GM18868 (cell line): ENCODE measurements around the gene TMEM116.
"Not testable (repeated sequence)": the region's sequence is repeated elsewhere in the genome, so short reads cannot be mapped to it uniquely, and the experiment has no call there.

Source experiments
- ATAC-seq: cut with Tn5 transposase; IDR thresholded peaks from one replicate; pipeline ENCODE4 v1.9.1; 2021; ENCODE audit warnings: mild to moderate bottlenecking, moderate library complexity; ENCODE audit not compliant: unreplicated experiment

The TMEM116 gene

GRCh38 chr12:112012775-112013600 is at the start of gene TMEM116, which contains the start of gene ERP29:
Gene TMEM116, minus strand, starts transcription at chr12:112013165. Its CDS starts 7,895 bp downstream, at chr12:112005270.
Gene ERP29, plus strand, starts transcription at chr12:112013426. Its CDS starts 40 bp downstream, at chr12:112013466.
- ATAC-seq, result peak; percentile 67

- no peak for ATAC-seq
These were observed 48.2 kb upstream of the TMEM116 start for GRCh38 chr12:112061137-112061536.

- no peak for ATAC-seq
These were observed 36.4 kb upstream of the TMEM116 start for GRCh38 chr12:112049351-112049750.

- no peak for ATAC-seq
These were observed 33.0 kb upstream of the TMEM116 start for GRCh38 chr12:112046003-112046402.

GRCh38 chr12:112036614-112037013 is 23.6 kb upstream of the TMEM116 start:
- not testable (repeated sequence) for ATAC-seq

GRCh38 chr12:112035219-112035785 is 22.3 kb upstream of the TMEM116 start:
- ATAC-seq, result no peak

- no peak for ATAC-seq
These were observed 19.3 kb upstream of the TMEM116 start for GRCh38 chr12:112032292-112032691.

- no peak for ATAC-seq
These were observed 18.5 kb upstream of the TMEM116 start for GRCh38 chr12:112031472-112031871.

GRCh38 chr12:112029301-112029700 is 16.3 kb upstream of the TMEM116 start:
- ATAC-seq, result no peak

GRCh38 chr12:112025808-112026375 is 12.9 kb upstream of the TMEM116 start:
- no peak for ATAC-seq

GRCh38 chr12:112023759-112024396 is 10.9 kb upstream of the TMEM116 start:
- ATAC-seq, result no peak

- no peak for ATAC-seq
These were observed 9.5 kb upstream of the TMEM116 start for GRCh38 chr12:112022241-112023016.

- ATAC-seq, result no peak
These were observed 8.0 kb upstream of the TMEM116 start for GRCh38 chr12:112020947-112021457.

- no peak for ATAC-seq
These were observed 5.7 kb upstream of the TMEM116 start for GRCh38 chr12:112018571-112019237.

GRCh38 chr12:112017041-112017440 is 4.1 kb upstream of the TMEM116 start:
- ATAC-seq, result no peak

GRCh38 chr12:112015938-112016337 is 3.0 kb upstream of the TMEM116 start:
- ATAC-seq, result no peak

GRCh38 chr12:112013601-112014402 is 837 bp upstream of the TMEM116 start:
- ATAC-seq, result peak; percentile 28

- no peak for ATAC-seq
These were observed 1.3 kb downstream of the TMEM116 start for GRCh38 chr12:112011685-112012084.
